ENCODE data around the gene PTPA. TPM values are rescaled to one million over a fixed set of nuclear protein-coding genes. Genes with fewer than 3 reads are reported as not detected.
A peak's percentile ranks its signal among the peaks of the same experiment; 100 is the strongest.

Gene PTPA
- total and polyA plus RNA-seq, 2 experiments from 2014 or later: 60.8 to 113 TPM

- Histone ChIP-seq H3K9ac (peak overlapping the region; percentile 95), H3K9me3 (ENCODE audit: low read depth) (no peaks in the 10 kb centered on the region), H3K9me2 (ENCODE audit: insufficient read depth) (no peaks in the 10 kb centered on the region), H3K27me3 (replicated peaks; ENCODE audit: insufficient read depth) (no peaks in the 10 kb centered on the region), H3K36me3 (ENCODE audit: low read depth) (no peaks in the 10 kb centered on the region), H3K4me2 (ENCODE audit: unreplicated experiment) (peak overlapping the region; percentile 87), H3K4me3 (peak overlapping the region; percentile 91), H3K4me1 (ENCODE audit: insufficient read depth) (peaks cover 15% of the 10 kb centered on the region), H2AFZ (no peak overlapping the region), H3F3A (ENCODE audit: insufficient read depth) (peaks cover 21% of the 10 kb centered on the region), H3K79me2 (ENCODE audit: insufficient read depth) (peaks cover 26% of the 10 kb centered on the region), H4K20me1 (ENCODE audit: insufficient read depth) (no peaks in the 10 kb centered on the region), H3K27ac (peak overlapping the region; percentile 97)
- no peak for TF ChIP-seq EZH2phosphoT487 (IDR thresholded peaks at IDR 0.05; ENCODE audit: insufficient read depth, low read depth)
- TF ChIP-seq EZH2 (IDR thresholded peaks at IDR 0.05; ENCODE audit: insufficient read depth, poor library complexity, severe bottlenecking): no peak
- in situ Hi-C loops (cut with MboI): loop anchor here (10.0 kb wide), 1 partner anchor 308 kb away; no protein-coding TSS in a partner anchor
- DNase-seq: peak; percentile 71
- 1% methylated on average over 35 to 47 of the region's 80 CpGs for WGBS, 2 experiments (ENCODE audit: low coverage in 1 of 2, low lambda C conversion rate in 2 of 2, missing lambda C conversion rate in 2 of 2)
Observed at GRCh38 chr9:129176701-129177442, 65.7 kb downstream of the PTPA start.

DNA sequence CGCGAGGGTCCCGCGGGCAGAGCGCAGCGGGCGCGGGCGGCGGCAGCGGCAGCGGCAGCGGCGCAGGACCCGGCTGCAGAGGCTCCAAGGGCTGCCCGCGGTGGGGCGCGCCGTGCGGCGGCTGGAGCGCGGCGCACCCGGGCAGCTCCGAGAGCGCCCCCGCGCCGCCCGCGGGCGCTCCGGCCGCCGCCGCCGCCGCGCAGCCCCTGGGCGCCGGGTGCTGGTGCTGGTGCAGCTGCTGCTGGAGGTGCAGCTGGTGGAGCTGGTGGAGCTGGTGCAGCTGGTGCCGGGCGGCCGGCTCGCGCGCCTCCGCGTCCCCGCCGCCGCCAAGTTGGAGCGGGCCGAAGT lies 66.2 kb downstream of the PTPA start:
- no peak overlapping the region for H2AFZ ChIP-seq

GRCh38 chr9:129177791-129178567 lies 66.8 kb downstream of the PTPA start, which contains the start of gene IER5L:
Gene IER5L, minus strand, starts transcription at chr9:129178261. Its CDS starts 209 bp downstream, at chr9:129178052.
- H3K9me3 ChIP-seq (ENCODE audit: low read depth): no peaks in the 10 kb centered on the region
- peak within 1 kb of the TSS; percentile 87 for H3K4me2 ChIP-seq (ENCODE audit: unreplicated experiment)
- peak within 1 kb of the TSS; percentile 95 for H3K9ac ChIP-seq
- peaks cover 26% of the 10 kb centered on the region for H3K79me2 ChIP-seq (ENCODE audit: insufficient read depth)
- peaks cover 16% of the 10 kb centered on the region for H3F3A ChIP-seq (ENCODE audit: insufficient read depth)
- peaks cover 9% of the 10 kb centered on the region for H3K4me1 ChIP-seq (ENCODE audit: insufficient read depth)
- H4K20me1 ChIP-seq (ENCODE audit: insufficient read depth): no peaks in the 10 kb centered on the region
- H3K9me2 ChIP-seq (ENCODE audit: insufficient read depth): no peaks in the 10 kb centered on the region
- H3K4me3 ChIP-seq: peak within 1 kb of the TSS; percentile 99
- no peaks in the 10 kb centered on the region for H3K36me3 ChIP-seq (ENCODE audit: low read depth)
- in situ Hi-C loops (cut with MboI): loop anchor here (10.0 kb wide), 1 partner anchor 307 kb away; no protein-coding TSS in a partner anchor
- no peak for TF ChIP-seq EZH2 (IDR thresholded peaks at IDR 0.05; ENCODE audit: insufficient read depth, poor library complexity, severe bottlenecking)
- no peak for TF ChIP-seq EZH2phosphoT487 (IDR thresholded peaks at IDR 0.05; ENCODE audit: insufficient read depth, low read depth)
- H2AFZ ChIP-seq: no peak within 1 kb of the TSS
- peak within 1 kb of the TSS; percentile 97 for H3K27ac ChIP-seq
- WGBS, 2 experiments (ENCODE audit: low coverage in 1 of 2, low lambda C conversion rate in 2 of 2, missing lambda C conversion rate in 2 of 2): 0% methylated on average over 68 to 85 of the region's 90 CpGs
- no peaks in the 10 kb centered on the region for H3K27me3 ChIP-seq (replicated peaks; ENCODE audit: insufficient read depth)
- peak; percentile 97 for DNase-seq

More for the DNA sequence above, 66.2 kb downstream of the PTPA start:
- no peaks in the 10 kb centered on the region for H3K9me3 ChIP-seq (ENCODE audit: low read depth)
- H4K20me1 ChIP-seq (ENCODE audit: insufficient read depth): no peaks in the 10 kb centered on the region
- peak; percentile 68 for DNase-seq
- H3K27me3 ChIP-seq (replicated peaks; ENCODE audit: insufficient read depth): no peaks in the 10 kb centered on the region
- peaks cover 17% of the 10 kb centered on the region for H3F3A ChIP-seq (ENCODE audit: insufficient read depth)
- in situ Hi-C loops (cut with MboI): loop anchor here (10.0 kb wide), 1 partner anchor 307 kb away; no protein-coding TSS in a partner anchor
- H3K79me2 ChIP-seq (ENCODE audit: insufficient read depth): peaks cover 26% of the 10 kb centered on the region
- H3K4me1 ChIP-seq (ENCODE audit: insufficient read depth): peaks cover 13% of the 10 kb centered on the region
- H3K4me2 ChIP-seq (ENCODE audit: unreplicated experiment): peak overlapping the region; percentile 67
- H3K36me3 ChIP-seq (ENCODE audit: low read depth): no peaks in the 10 kb centered on the region
- H3K9me2 ChIP-seq (ENCODE audit: insufficient read depth): no peaks in the 10 kb centered on the region
- H3K27ac ChIP-seq: peak overlapping the region; percentile 97
- H3K4me3 ChIP-seq: peak overlapping the region; percentile 99
- peak overlapping the region; percentile 95 for H3K9ac ChIP-seq
- 1 to 3% methylated on average over 14 to 36 of the region's 56 CpGs for WGBS, 2 experiments (ENCODE audit: low coverage in 1 of 2, low lambda C conversion rate in 2 of 2, missing lambda C conversion rate in 2 of 2)
- TF ChIP-seq EZH2phosphoT487 (IDR thresholded peaks at IDR 0.05; ENCODE audit: insufficient read depth, low read depth): no peak

GRCh38 chr9:129178568-129179382 lies 67.6 kb downstream of the PTPA start:
- 28 to 48% methylated on average over 26 to 44 of the region's 45 CpGs for WGBS, 2 experiments (ENCODE audit: low coverage in 1 of 2, low lambda C conversion rate in 2 of 2, missing lambda C conversion rate in 2 of 2)
- no peaks in the 10 kb centered on the region for H3K9me3 ChIP-seq (ENCODE audit: low read depth)
- DNase-seq: no peak
- H3K27me3 ChIP-seq (replicated peaks; ENCODE audit: insufficient read depth): no peaks in the 10 kb centered on the region
- no peak overlapping the region for H2AFZ ChIP-seq
- H3F3A ChIP-seq (ENCODE audit: insufficient read depth): peaks cover 10% of the 10 kb centered on the region; the same call in 1 of the 2 replicates
- no peaks in the 10 kb centered on the region for H3K9me2 ChIP-seq (ENCODE audit: insufficient read depth)
- H3K27ac ChIP-seq: no peak overlapping the region
- in situ Hi-C loops (cut with MboI): loop anchor here (10.0 kb wide), 1 partner anchor 306 kb away; no protein-coding TSS in a partner anchor
- TF ChIP-seq EZH2 (IDR thresholded peaks at IDR 0.05; ENCODE audit: insufficient read depth, poor library complexity, severe bottlenecking) (no peak), EZH2phosphoT487 (IDR thresholded peaks at IDR 0.05; ENCODE audit: insufficient read depth, low read depth) (no peak)
- H3K79me2 ChIP-seq (ENCODE audit: insufficient read depth): peaks cover 26% of the 10 kb centered on the region
- peak overlapping the region; percentile 45; the same call in 1 of the 2 replicates for H3K9ac ChIP-seq
- peak overlapping the region; percentile 65 for H3K4me2 ChIP-seq (ENCODE audit: unreplicated experiment)
- no peaks in the 10 kb centered on the region for H4K20me1 ChIP-seq (ENCODE audit: insufficient read depth)
- H3K4me3 ChIP-seq: peak overlapping the region; percentile 99
- H3K36me3 ChIP-seq (ENCODE audit: low read depth): no peaks in the 10 kb centered on the region
- peaks cover under 1% of the 10 kb centered on the region; the same call in 1 of the 2 replicates for H3K4me1 ChIP-seq (ENCODE audit: insufficient read depth)

Data from GM23248 (cell line).